ENCODE measurements around the gene PERM1. TPM values are rescaled to one million over a fixed set of nuclear protein-coding genes. Genes with fewer than 3 reads are reported as not detected.

The PERM1 gene
- polyA plus RNA-seq, 1 donor (not counting 4 experiments of a cell fraction or from before 2014, with no cell fraction given): not detected

GRCh38 chr1:980137-980571 is 1.7 kb downstream of the PERM1 start:
- Histone ChIP-seq H3K4me3 (ENCODE audit: control insufficient read depth in 2 of 3, extremely low read depth in 1 of 3, insufficient read depth in 2 of 3, low read depth in 1 of 3, low read length in 3 of 3) (no peak overlapping the region), H3K4me1 (ENCODE audit: control insufficient read depth, extremely low read depth, insufficient read depth, low read length) (peaks cover 4% of the 10 kb centered on the region), H3K79me2 (ENCODE audit: control insufficient read depth, insufficient read depth, low read length) (no peaks in the 10 kb centered on the region), H3K4me2 (ENCODE audit: control insufficient read depth, extremely low read depth, insufficient read depth, low read depth, low read length) (no peak overlapping the region), H3K9ac (ENCODE audit: control insufficient read depth, extremely low read depth, insufficient read depth, low read length) (no peak overlapping the region), H3K27ac (ENCODE audit: control insufficient read depth, insufficient read depth, low read length) (no peak overlapping the region), H4K20me1 (ENCODE audit: control insufficient read depth, extremely low read depth, insufficient read depth, low read length) (no peaks in the 10 kb centered on the region), H3K9me1 (ENCODE audit: control insufficient read depth, extremely low read depth, insufficient read depth, low read length) (no peaks in the 10 kb centered on the region), H2AFZ (ENCODE audit: control insufficient read depth, low read length) (no peak overlapping the region), H3K9me3 (ENCODE audit: control insufficient read depth, low read depth, low read length) (no peaks in the 10 kb centered on the region), H3K27me3 (ENCODE audit: control insufficient read depth, extremely low read depth, insufficient read depth, low read length) (peaks cover 47% of the 10 kb centered on the region), H3K36me3 (ENCODE audit: control insufficient read depth in 2 of 2, extremely low read depth in 1 of 2, insufficient read depth in 2 of 2, low read length in 2 of 2) (no peaks in the 10 kb centered on the region)
- no peak for DNase-seq (ENCODE audit: low read depth, low spot score)
- TF ChIP-seq CTCF (optimal IDR thresholded peaks at IDR 0.05 in 1 of 3, IDR thresholded peaks at IDR 0.05 in 1 of 3, conservative IDR thresholded peaks at IDR 0.05 in 1 of 3; ENCODE audit: extremely low read depth in 1 of 3, insufficient read depth in 2 of 3, low read length in 3 of 3) (no peak), EZH2 (IDR thresholded peaks at IDR 0.05; ENCODE audit: low read length) (no peak)
- dilution Hi-C loops (cut with MboI; ENCODE audit: extremely low pct_ligation_motif_present, low sequenced_read_pairs): no loop called here
- FAIRE-seq: no peak

- dilution Hi-C loops (cut with MboI; ENCODE audit: extremely low pct_ligation_motif_present, low sequenced_read_pairs): no loop called here
- FAIRE-seq: no peak
Observed at GRCh38 chr1:979744-980072, 2.2 kb downstream of the PERM1 start.

More at GRCh38 chr1:979744-980072, 2.2 kb downstream of the PERM1 start:
- no peak overlapping the region for H2AFZ ChIP-seq (ENCODE audit: control insufficient read depth, low read length)
- H3K4me1 ChIP-seq (ENCODE audit: control insufficient read depth, extremely low read depth, insufficient read depth, low read length): peaks cover 4% of the 10 kb centered on the region
- no peaks in the 10 kb centered on the region for H3K9me1 ChIP-seq (ENCODE audit: control insufficient read depth, extremely low read depth, insufficient read depth, low read length)
- no peaks in the 10 kb centered on the region for H3K36me3 ChIP-seq (ENCODE audit: control insufficient read depth in 2 of 2, extremely low read depth in 1 of 2, insufficient read depth in 2 of 2, low read length in 2 of 2)
- no peak overlapping the region for H3K4me3 ChIP-seq (ENCODE audit: control insufficient read depth in 2 of 3, extremely low read depth in 1 of 3, insufficient read depth in 2 of 3, low read depth in 1 of 3, low read length in 3 of 3)
- H3K27ac ChIP-seq (ENCODE audit: control insufficient read depth, insufficient read depth, low read length): no peak overlapping the region
- H3K27me3 ChIP-seq (ENCODE audit: control insufficient read depth, extremely low read depth, insufficient read depth, low read length): peaks cover 47% of the 10 kb centered on the region
- H3K9me3 ChIP-seq (ENCODE audit: control insufficient read depth, low read depth, low read length): no peaks in the 10 kb centered on the region
- TF ChIP-seq EZH2 (IDR thresholded peaks at IDR 0.05; ENCODE audit: low read length) (no peak), CTCF (optimal IDR thresholded peaks at IDR 0.05 in 1 of 3, IDR thresholded peaks at IDR 0.05 in 1 of 3, conservative IDR thresholded peaks at IDR 0.05 in 1 of 3; ENCODE audit: extremely low read depth in 1 of 3, insufficient read depth in 2 of 3, low read length in 3 of 3) (no peak)
- no peaks in the 10 kb centered on the region for H3K79me2 ChIP-seq (ENCODE audit: control insufficient read depth, insufficient read depth, low read length)
- H4K20me1 ChIP-seq (ENCODE audit: control insufficient read depth, extremely low read depth, insufficient read depth, low read length): no peaks in the 10 kb centered on the region
- DNase-seq (ENCODE audit: low read depth, low spot score): no peak
- no peak overlapping the region for H3K9ac ChIP-seq (ENCODE audit: control insufficient read depth, extremely low read depth, insufficient read depth, low read length)
- H3K4me2 ChIP-seq (ENCODE audit: control insufficient read depth, extremely low read depth, insufficient read depth, low read depth, low read length): no peak overlapping the region

Data from keratinocyte (primary cell).